A549 (cell line): ENCODE data around the gene BAAT. TPM values are rescaled to one million over a fixed set of nuclear protein-coding genes. Genes with fewer than 3 reads are reported as not detected.

Experiments
- ATAC-seq, 2 experiments: fragments of 200-7000 bp in 1 of 2; fragments of >200 bp in 1 of 2; cut with Nextera tagmentation in 1 of 2; cut with Tn5 transposase in 1 of 2; 3 replicates each; pipeline versions ENCODE4 v1.8.0 to v1.9.1; 2018 to 2020; ENCODE audit warnings: mild to moderate bottlenecking in 1 of 2, moderate library complexity in 1 of 2
- CTCF ChIA-PET: fragments of 300-600 bp; sonication (Branson Sonifier 250); formaldehyde crosslinking; extraction: SDS; loops from one replicate; lab custom pipeline; 2021; ENCODE audit warnings: antibody characterized with exemption, inconsistent platforms; lab: Yijun Ruan, JAX
- POLR2A ChIA-PET: fragments of 350-600 bp; formaldehyde crosslinking; extraction: SDS; loops from one replicate; lab custom pipeline; 2021; ENCODE audit warnings: antibody characterized with exemption, inconsistent platforms; lab: Yijun Ruan, JAX
- DNase-seq, 2 experiments: peaks; one replicate each; pipeline versions ENCODE4 v3.0.0 to v3.0.0-alpha.2; 2011 to 2016; ENCODE audit warnings: low read depth in 1 of 2, low spot score in 1 of 2
- FAIRE-seq: peaks from 2 replicates; lab custom pipeline; 2011; peaks lifted over from hg19 to GRCh38; lab: Jason Lieb, UNC
- H3K27ac ChIP-seq, 2 experiments: fragments of >200 bp; sonication (Bioruptor Twin); formaldehyde crosslinking; 3 replicates each; pipeline ENCODE4 v1.5.1; 2016 to 2017
- H3K4me1 ChIP-seq: fragments of >200 bp; sonication (Bioruptor Twin); formaldehyde crosslinking; 3 replicates; pipeline ENCODE4 v1.6.1; 2016
- H3K4me2 ChIP-seq: fragments of >200 bp; sonication (Bioruptor Twin); formaldehyde crosslinking; 3 replicates; pipeline ENCODE4 v1.6.1; 2016
- H3K4me3 ChIP-seq: fragments of >200 bp; sonication (Bioruptor Twin); formaldehyde crosslinking; 3 replicates; pipeline ENCODE4 v1.5.1; 2016
- H3K9me3 ChIP-seq: fragments of >200 bp; sonication (Bioruptor Twin); formaldehyde crosslinking; 3 replicates; pipeline ENCODE4 v1.6.1; 2016
- BHLHE40 ChIP-seq: IDR thresholded peaks from 2 replicates; pipeline ENCODE4 v1.6.1; 2012; ENCODE audit warnings: low read depth, low read length, inconsistent platforms
- EHMT2 ChIP-seq: fragments of 200-600 bp; sonication (generic); IDR thresholded peaks from 2 replicates; pipeline ENCODE4 v1.6.1; 2016; ENCODE audit warnings: antibody characterized with exemption, low read depth, mild to moderate bottlenecking, moderate library complexity
- EP300 ChIP-seq, 2 experiments: fragments of >200 bp; sonication (Bioruptor Twin); formaldehyde crosslinking; IDR thresholded peaks; 2 replicates in 1 of 2; 3 replicates in 1 of 2; pipeline ENCODE4 v1.6.1; 2016 to 2017
- ESRRA ChIP-seq: fragments of 150-350 bp; IDR thresholded peaks from 2 replicates; pipeline ENCODE4 v1.6.1; 2014; ENCODE audit warnings: mild to moderate bottlenecking, low read length, borderline replicate concordance
- FOSB ChIP-seq: fragments of 250-450 bp; sonication (Bioruptor Pico); IDR thresholded peaks from 2 replicates; pipeline ENCODE4 v1.5.0; 2020; ENCODE audit warnings: mild to moderate bottlenecking, moderate library complexity
- HES2 ChIP-seq: fragments of >200 bp; sonication (Bioruptor Twin); formaldehyde crosslinking; IDR thresholded peaks from 2 replicates; pipeline ENCODE4 v1.6.1; 2016
- HEYL ChIP-seq: fragments of 250-450 bp; sonication (Bioruptor Pico); IDR thresholded peaks from 2 replicates; pipeline ENCODE4 v1.8.0; 2021; ENCODE audit warnings: mild to moderate bottlenecking, moderate library complexity
- HOXA7 ChIP-seq: fragments of 250-450 bp; sonication (Bioruptor Pico); IDR thresholded peaks from 2 replicates; pipeline ENCODE4 v1.5.0; 2020; ENCODE audit warnings: mild to moderate bottlenecking, moderate library complexity
- HOXB13 ChIP-seq: fragments of 250-450 bp; sonication (Bioruptor Pico); IDR thresholded peaks from 2 replicates; pipeline ENCODE4 v1.5.0; 2020; ENCODE audit warnings: low read depth, mild to moderate bottlenecking, moderate library complexity
- HOXB5 ChIP-seq: fragments of 250-450 bp; sonication (Bioruptor Pico); IDR thresholded peaks from 2 replicates; pipeline ENCODE4 v1.5.0; 2020; ENCODE audit warnings: mild to moderate bottlenecking, moderate library complexity
- JUN ChIP-seq, 2 experiments: fragments of >200 bp; sonication (Bioruptor Twin); formaldehyde crosslinking; IDR thresholded peaks; 2 replicates in 1 of 2; 3 replicates in 1 of 2; pipeline ENCODE4 v1.6.1; 2016 to 2017
- KDM1A ChIP-seq: fragments of 200-600 bp; sonication (generic); IDR thresholded peaks from 2 replicates; pipeline ENCODE4 v1.6.1; 2016; ENCODE audit warnings: low read depth, mild to moderate bottlenecking
- MAX ChIP-seq: IDR thresholded peaks from 2 replicates; pipeline ENCODE4 v1.6.1; 2012
- MAZ ChIP-seq: fragments of 150-350 bp; IDR thresholded peaks from 2 replicates; pipeline ENCODE4 v1.6.1; 2014; ENCODE audit warnings: antibody characterized with exemption, low read depth, low read length, borderline replicate concordance
- MYC ChIP-seq: IDR thresholded peaks from 2 replicates; pipeline ENCODE4 v1.6.1; 2012; ENCODE audit warnings: mild to moderate bottlenecking, inconsistent platforms, low read length, improper control_type of control experiment, borderline replicate concordance
- NFE2L2 ChIP-seq: fragments of 150-350 bp; conservative IDR thresholded peaks from 2 replicates; pipeline ENCODE4 v1.6.1; 2014; ENCODE audit warnings: low read length
- NPAS2 ChIP-seq: fragments of 250-450 bp; sonication (Bioruptor Pico); IDR thresholded peaks from 2 replicates; pipeline ENCODE4 v1.8.0; 2022; ENCODE audit warnings: mild to moderate bottlenecking, moderate library complexity, borderline replicate concordance
- NR3C1 ChIP-seq: fragments of >200 bp; sonication (Bioruptor Twin); formaldehyde crosslinking; IDR thresholded peaks from 3 replicates; pipeline ENCODE4 v1.6.1; 2017
- RARB ChIP-seq: fragments of 250-450 bp; sonication (Bioruptor Pico); IDR thresholded peaks from 2 replicates; pipeline ENCODE4 v1.8.0; 2021; ENCODE audit warnings: mild to moderate bottlenecking, moderate library complexity
- REST ChIP-seq: fragments of 200-600 bp; sonication (generic); IDR thresholded peaks from 2 replicates; pipeline ENCODE4 v1.6.1; 2016; ENCODE audit warnings: antibody characterized with exemption, mild to moderate bottlenecking, moderate library complexity
- ZC3H11A ChIP-seq: fragments of 450-650 bp; IDR thresholded peaks from 2 replicates; pipeline ENCODE4 v1.6.1; 2014; ENCODE audit warnings: antibody characterized with exemption, mild to moderate bottlenecking
- ZFP36 ChIP-seq: fragments of 450-650 bp; IDR thresholded peaks from 2 replicates; pipeline ENCODE4 v1.6.1; 2014; ENCODE audit warnings: borderline replicate concordance; ENCODE audit not compliant: partially characterized antibody
- ZNF302 ChIP-seq: fragments of 250-450 bp; sonication (Bioruptor Pico); IDR thresholded peaks from 2 replicates; pipeline ENCODE4 v1.9.0; 2021; ENCODE audit warnings: inconsistent platforms, mild to moderate bottlenecking, moderate library complexity
- ZSCAN20 ChIP-seq: fragments of 250-450 bp; sonication (Bioruptor Pico); IDR thresholded peaks from 2 replicates; pipeline ENCODE4 v1.8.0; 2022; ENCODE audit warnings: mild to moderate bottlenecking, moderate library complexity
- WGBS: methylation state at CpG from one replicate; pipeline ENCODE4 v1.1.6; 2017; ENCODE audit errors: missing lambda C conversion rate; 5-methylcytosine and 5-hydroxymethylcytosine counted together
- polyA plus RNA-seq, 4 experiments: library from polyadenylated mRNA; depleted of rRNA in 3 of 4; stranded (reverse); fragments of >200 nt; fragmentation: RNase III in 1 of 4; extraction: RNeasy Plus Mini Kit Qiagen cat#74134 plus additional on column Dnase treatment in 1 of 4; gene quantifications; 2 replicates in 3 of 4; 3 replicates in 1 of 4; pipeline ENCODE4 v1.2.3, GENCODE V29; 2011 to 2017
- TF ChIP-seq, protein P1 (sequence below): IDR thresholded peaks from 2 replicates; pipeline ENCODE4 v1.6.1; 2012; ENCODE audit warnings: low read depth, borderline replicate concordance
- TF ChIP-seq, protein P2 (sequence below): fragments of 450-650 bp; IDR thresholded peaks from 2 replicates; pipeline ENCODE4 v1.6.1; 2014; ENCODE audit warnings: antibody characterized with exemption

The BAAT gene
- polyA plus RNA-seq, 2 of the 4 experiments (the other 2 are of a cell fraction) = 9.1 to 13.6 TPM

DNA sequence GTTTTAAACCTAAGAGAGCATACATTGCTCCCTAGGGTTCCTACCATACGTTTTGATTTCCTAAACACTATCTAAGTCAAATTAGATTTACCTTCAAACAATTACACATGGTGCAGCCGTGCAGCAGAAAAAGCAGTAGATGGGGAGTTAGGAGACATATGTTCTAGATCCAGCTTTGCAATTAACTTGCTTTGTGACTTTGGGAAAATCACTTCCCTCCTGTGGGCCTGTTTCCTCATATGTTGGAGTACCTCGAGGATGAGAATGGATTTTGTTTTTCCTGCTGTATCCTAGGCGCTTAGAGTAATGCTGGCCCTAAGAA, 12.9 kb upstream of the BAAT start:
- FAIRE-seq = no peak

GRCh38 chr9:101394687-101395086, 9.9 kb upstream of the BAAT start:
- Histone ChIP-seq H3K4me1 (peaks cover 8% of the 10 kb centered on the region; the same call in 1 of the 3 replicates), H3K9me3 (peaks cover 36% of the 10 kb centered on the region), H3K4me3 (no peak overlapping the region), H3K4me2 (no peak overlapping the region), H3K27ac (no peak overlapping the region)
- TF ChIP-seq HOXB13 (CRISPR knock-in tag) = no peak
- no peak for TF ChIP-seq ZNF302 (CRISPR knock-in tag)
- TF ChIP-seq EHMT2 = no peak
- no peak for TF ChIP-seq REST
- TF ChIP-seq NR3C1 = no peak
- no peak for TF ChIP-seq EP300 (IDR thresholded peaks at IDR 0.05)
- TF ChIP-seq HOXA7 = no peak
- no peak for TF ChIP-seq KDM1A
- no peak for TF ChIP-seq HEYL (CRISPR knock-in tag)
- no peak for TF ChIP-seq MAX
- TF ChIP-seq ZFP36 = no peak
- TF ChIP-seq ZC3H11A = no peak
- TF ChIP-seq FOSB (CRISPR knock-in tag) = no peak
- TF ChIP-seq HOXB5 (CRISPR knock-in tag) = no peak
- TF ChIP-seq, protein P1, sequence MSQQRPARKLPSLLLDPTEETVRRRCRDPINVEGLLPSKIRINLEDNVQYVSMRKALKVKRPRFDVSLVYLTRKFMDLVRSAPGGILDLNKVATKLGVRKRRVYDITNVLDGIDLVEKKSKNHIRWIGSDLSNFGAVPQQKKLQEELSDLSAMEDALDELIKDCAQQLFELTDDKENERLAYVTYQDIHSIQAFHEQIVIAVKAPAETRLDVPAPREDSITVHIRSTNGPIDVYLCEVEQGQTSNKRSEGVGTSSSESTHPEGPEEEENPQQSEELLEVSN = no peak
- TF ChIP-seq MYC = no peak
- TF ChIP-seq MAZ = no peak
- 95% methylated on average over 1 of the region's 1 CpG for WGBS
- ChIA-PET POLR2A (no interaction called here), CTCF (interaction anchor here (1.0 kb wide), 1 partner anchor 83 kb away, joined by 5 read pairs; no protein-coding TSS in a partner anchor)
- no peak for FAIRE-seq
- DNase-seq = no peak
- no peak for ATAC-seq

More for the DNA sequence above, 12.9 kb upstream of the BAAT start:
- Histone ChIP-seq H3K27ac (peak overlapping the region; percentile 89 to 91), H3K9me3 (peaks cover 63% of the 10 kb centered on the region), H3K4me3 (peak overlapping the region; percentile 56), H3K4me1 (peaks cover 10% of the 10 kb centered on the region; the same call in 1 of the 3 replicates), H3K4me2 (peak overlapping the region; percentile 95)
- POLR2A ChIA-PET = no interaction called here
- ATAC-seq (peak; percentile 3 to 17; a peak in 2 of 6 replicates), DNase-seq (no peak)
- no peak for TF ChIP-seq KDM1A
- TF ChIP-seq NFE2L2 = no peak
- no peak for TF ChIP-seq BHLHE40
- no peak for TF ChIP-seq MAZ
- no peak for TF ChIP-seq HES2
- no peak for TF ChIP-seq JUN (IDR thresholded peaks at IDR 0.05)
- no peak for TF ChIP-seq ZSCAN20 (CRISPR knock-in tag)
- no peak for TF ChIP-seq NPAS2 (CRISPR knock-in tag)
- TF ChIP-seq, protein P2, sequence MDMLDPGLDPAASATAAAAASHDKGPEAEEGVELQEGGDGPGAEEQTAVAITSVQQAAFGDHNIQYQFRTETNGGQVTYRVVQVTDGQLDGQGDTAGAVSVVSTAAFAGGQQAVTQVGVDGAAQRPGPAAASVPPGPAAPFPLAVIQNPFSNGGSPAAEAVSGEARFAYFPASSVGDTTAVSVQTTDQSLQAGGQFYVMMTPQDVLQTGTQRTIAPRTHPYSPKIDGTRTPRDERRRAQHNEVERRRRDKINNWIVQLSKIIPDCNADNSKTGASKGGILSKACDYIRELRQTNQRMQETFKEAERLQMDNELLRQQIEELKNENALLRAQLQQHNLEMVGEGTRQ = no peak
- no peak for TF ChIP-seq ESRRA
- TF ChIP-seq HEYL (CRISPR knock-in tag) = no peak
- TF ChIP-seq RARB (CRISPR knock-in tag) = no peak
- TF ChIP-seq HOXB13 (CRISPR knock-in tag) = no peak
- TF ChIP-seq, protein P1 = no peak
- CTCF ChIA-PET = interaction anchor here (1.6 to 2.4 kb wide), 3 partner anchors 9 to 86 kb away, joined by 4 to 17 read pairs (median 5); no protein-coding TSS in a partner anchor
- 6% methylated on average over 4 of the region's 4 CpGs for WGBS
